ENCODE results near the gene UTP4. TPM values are rescaled to one million over a fixed set of nuclear protein-coding genes. Genes with fewer than 3 reads are reported as not detected.

UTP4 gene
- total and polyA plus RNA-seq, 12 donors, result 8.8 to 51.2 (median 24.0) TPM

GRCh38 chr16:69182730-69183416 is 50.4 kb downstream of the UTP4 start:
- no peaks in the 10 kb centered on the region for H3K9me3 ChIP-seq (replicated peaks in 1 of 3)
- H3K27me3 ChIP-seq, result no peaks in the 10 kb centered on the region
- TF ChIP-seq, protein P1, sequence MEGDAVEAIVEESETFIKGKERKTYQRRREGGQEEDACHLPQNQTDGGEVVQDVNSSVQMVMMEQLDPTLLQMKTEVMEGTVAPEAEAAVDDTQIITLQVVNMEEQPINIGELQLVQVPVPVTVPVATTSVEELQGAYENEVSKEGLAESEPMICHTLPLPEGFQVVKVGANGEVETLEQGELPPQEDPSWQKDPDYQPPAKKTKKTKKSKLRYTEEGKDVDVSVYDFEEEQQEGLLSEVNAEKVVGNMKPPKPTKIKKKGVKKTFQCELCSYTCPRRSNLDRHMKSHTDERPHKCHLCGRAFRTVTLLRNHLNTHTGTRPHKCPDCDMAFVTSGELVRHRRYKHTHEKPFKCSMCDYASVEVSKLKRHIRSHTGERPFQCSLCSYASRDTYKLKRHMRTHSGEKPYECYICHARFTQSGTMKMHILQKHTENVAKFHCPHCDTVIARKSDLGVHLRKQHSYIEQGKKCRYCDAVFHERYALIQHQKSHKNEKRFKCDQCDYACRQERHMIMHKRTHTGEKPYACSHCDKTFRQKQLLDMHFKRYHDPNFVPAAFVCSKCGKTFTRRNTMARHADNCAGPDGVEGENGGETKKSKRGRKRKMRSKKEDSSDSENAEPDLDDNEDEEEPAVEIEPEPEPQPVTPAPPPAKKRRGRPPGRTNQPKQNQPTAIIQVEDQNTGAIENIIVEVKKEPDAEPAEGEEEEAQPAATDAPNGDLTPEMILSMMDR (IDR thresholded peaks at IDR 0.05), result no peak
- no peak for TF ChIP-seq POLR2A (IDR thresholded peaks at IDR 0.05)
- DNase-seq, result no peak
- H3K4me3 ChIP-seq, result no peak overlapping the region
- H3K4me1 ChIP-seq (replicated peaks in 1 of 2), result peaks cover 26 to 43% of the 10 kb centered on the region in 2 donors
- peak overlapping the region in 1 of 5 donors; percentile 38 for H3K27ac ChIP-seq
- intact Hi-C loops (cut with DNase I), result no loop called here
- no peaks in the 10 kb centered on the region for H3K36me3 ChIP-seq (replicated peaks in 1 of 2)
- WGBS, 4 donors, result 46 to 72% (median 55%) methylated on average over 10 of the region's 10 CpGs

GRCh38 chr16:69186642-69187445 is 54.4 kb downstream of the UTP4 start, which contains the start of gene SNTB2:
SNTB2 (plus strand) TSS chr16:69187164; CDS start chr16:69187167, 3 bp downstream.
- H3K36me3 ChIP-seq (replicated peaks in 1 of 2), result no peaks in the 10 kb centered on the region
- H3K9me3 ChIP-seq (replicated peaks in 1 of 3), result no peaks in the 10 kb centered on the region
- H3K4me1 ChIP-seq (replicated peaks in 1 of 2), result peaks cover 20 to 50% of the 10 kb centered on the region in 2 donors
- peak; percentile 92 to 95 (median 94) for DNase-seq
- peak within 1 kb of the TSS; percentile 22 to 70 (median 52) for H3K4me3 ChIP-seq
- H3K27me3 ChIP-seq, result no peaks in the 10 kb centered on the region
- intact Hi-C loops (cut with DNase I), result no loop called here
- peak within 1 kb of the TSS in 4 of 5 donors; percentile 89 to 93 (median 90) for H3K27ac ChIP-seq
- TF ChIP-seq POLR2A (IDR thresholded peaks at IDR 0.05), result peak; percentile 78 to 93
- TF ChIP-seq, protein P1 (IDR thresholded peaks at IDR 0.05), result no peak
- WGBS, 4 donors, result 0 to 1% (median 1%) methylated on average over 27 to 69 of the region's 69 CpGs

DNA sequence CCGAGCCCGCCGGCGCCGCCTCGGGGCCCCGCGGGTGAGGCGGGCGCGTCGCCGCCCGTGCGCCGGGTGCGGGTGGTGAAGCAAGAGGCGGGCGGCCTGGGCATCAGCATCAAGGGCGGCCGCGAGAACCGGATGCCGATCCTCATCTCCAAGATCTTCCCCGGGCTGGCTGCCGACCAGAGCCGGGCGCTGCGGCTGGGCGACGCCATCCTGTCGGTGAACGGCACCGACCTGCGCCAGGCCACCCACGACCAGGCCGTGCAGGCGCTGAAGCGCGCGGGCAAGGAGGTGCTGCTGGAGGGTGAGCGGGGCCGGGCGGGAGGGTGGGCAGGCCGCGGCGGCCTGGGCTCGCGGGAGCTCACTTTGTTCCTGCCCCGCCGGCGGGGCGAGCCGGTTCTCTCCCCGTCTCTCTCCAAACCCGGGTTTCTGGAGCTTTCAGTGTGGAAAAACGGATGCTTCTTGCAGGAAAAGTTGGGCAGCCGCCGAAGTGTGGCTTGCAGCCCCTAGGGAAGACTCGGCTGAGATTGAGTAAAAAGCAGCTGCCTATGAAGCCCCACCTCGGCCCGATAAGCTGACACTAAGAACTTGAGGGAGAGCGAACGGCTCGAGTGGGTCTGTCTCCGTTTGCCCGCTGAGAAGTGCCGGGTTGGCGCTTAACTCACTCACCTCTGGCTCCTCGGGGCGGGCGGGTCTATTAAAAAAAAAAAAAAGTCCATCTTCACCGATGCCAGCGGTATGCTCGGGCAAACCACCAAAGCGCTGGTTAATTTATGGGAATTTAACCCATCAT is 55.2 kb downstream of the UTP4 start:
- peak overlapping the region; percentile 22 to 70 (median 52) for H3K4me3 ChIP-seq
- TF ChIP-seq, protein P1 (IDR thresholded peaks at IDR 0.05), result no peak
- peak in 1 of 2 donors; percentile 28 for TF ChIP-seq POLR2A (IDR thresholded peaks at IDR 0.05)
- no peaks in the 10 kb centered on the region for H3K27me3 ChIP-seq
- H3K9me3 ChIP-seq (replicated peaks in 1 of 3), result no peaks in the 10 kb centered on the region
- no peaks in the 10 kb centered on the region for H3K36me3 ChIP-seq (replicated peaks in 1 of 2)
- peak overlapping the region in 4 of 5 donors; percentile 89 to 93 (median 90) for H3K27ac ChIP-seq
- peak; percentile 56 to 72 (median 70) for DNase-seq
- WGBS, 4 donors, result 0% methylated on average over 26 to 76 of the region's 76 CpGs
- peaks cover 20 to 47% of the 10 kb centered on the region in 2 donors for H3K4me1 ChIP-seq (replicated peaks in 1 of 2)
- intact Hi-C loops (cut with DNase I), result no loop called here

DNA sequence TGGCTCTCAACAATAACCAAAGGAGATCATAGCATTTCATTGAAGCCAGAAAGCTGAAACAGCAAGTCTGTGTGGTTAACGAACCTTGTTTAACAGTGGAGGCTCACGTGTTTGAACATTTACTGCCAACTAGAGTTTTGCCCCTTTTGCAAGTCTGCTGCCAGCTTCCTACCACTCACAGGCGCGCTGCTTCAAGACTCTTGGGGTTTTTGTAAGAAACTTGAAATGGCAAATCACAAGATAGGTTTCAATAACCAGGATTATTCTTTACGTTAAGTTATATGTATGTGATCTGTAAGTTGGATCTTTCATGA is 55.7 kb downstream of the UTP4 start:
- Histone ChIP-seq H3K36me3 (replicated peaks in 1 of 2) (no peaks in the 10 kb centered on the region), H3K27ac (peak overlapping the region in 4 of 5 donors; percentile 89 to 93 (median 90)), H3K27me3 (no peaks in the 10 kb centered on the region), H3K9me3 (replicated peaks in 1 of 3) (no peaks in the 10 kb centered on the region), H3K4me3 (peak overlapping the region; percentile 22 to 70 (median 52)), H3K4me1 (replicated peaks in 1 of 2) (peaks cover 17 to 41% of the 10 kb centered on the region in 2 donors)
- DNase-seq, result peak in 1 of 7 donors; percentile 42
- intact Hi-C loops (cut with DNase I), result no loop called here
- TF ChIP-seq, protein P1 (IDR thresholded peaks at IDR 0.05), result no peak
- TF ChIP-seq POLR2A (IDR thresholded peaks at IDR 0.05), result no peak
- WGBS, 4 donors, result 0 to 2% (median 1%) methylated on average over 5 of the region's 5 CpGs

All from adrenal gland (tissue), 12 donors.